BJ (cell line): ENCODE measurements around the gene SELPLG. TPM values are rescaled to one million over a fixed set of nuclear protein-coding genes. Genes with fewer than 3 reads are reported as not detected.
A peak's percentile ranks its signal among the peaks of the same experiment; 100 is the strongest.

Experiments
- CTCF ChIA-PET: fragments of 350-600 bp; formaldehyde crosslinking; extraction: SDS; loops from one replicate; lab custom pipeline; 2021; ENCODE audit warnings: antibody characterized with exemption, inconsistent platforms; lab: Yijun Ruan, JAX
- POLR2A ChIA-PET: fragments of 300-600 bp; sonication (Branson Sonifier 250); formaldehyde crosslinking; extraction: SDS; loops from one replicate; lab custom pipeline; 2021; ENCODE audit warnings: antibody characterized with exemption; lab: Charles Lee
- DNase-seq: peaks from one replicate; pipeline ENCODE4 v3.0.0-alpha.2; 2011; ENCODE audit warnings: low read depth
- H3K27me3 ChIP-seq: 2 replicates; pipeline ENCODE4 v1.6.0; 2011; ENCODE audit warnings: low read length; ENCODE audit not compliant: control insufficient read depth, insufficient read depth
- H3K36me3 ChIP-seq: 2 replicates; pipeline ENCODE4 v1.5.1; 2011; ENCODE audit warnings: low read length; ENCODE audit not compliant: control insufficient read depth, insufficient read depth
- H3K4me3 ChIP-seq: 2 replicates; pipeline ENCODE4 v1.5.1; 2011; ENCODE audit warnings: low read depth, mild to moderate bottlenecking, control low read depth, low read length
- polyA plus RNA-seq: library from polyadenylated mRNA; depleted of rRNA; stranded (reverse); fragments of >200 nt; gene quantifications from 2 replicates; pipeline ENCODE4 v1.2.3, GENCODE V29; 2011
- TF ChIP-seq, protein P1 (sequence below): IDR thresholded peaks from 2 replicates; pipeline ENCODE4 v1.5.1; 2011; ENCODE audit warnings: low read depth, mild to moderate bottlenecking, control low read depth, inconsistent platforms, low read length, moderate library complexity; ENCODE audit not compliant: insufficient read depth

The SELPLG gene
- polyA plus RNA-seq, 1 experiment, result 8.1 TPM

DNA sequence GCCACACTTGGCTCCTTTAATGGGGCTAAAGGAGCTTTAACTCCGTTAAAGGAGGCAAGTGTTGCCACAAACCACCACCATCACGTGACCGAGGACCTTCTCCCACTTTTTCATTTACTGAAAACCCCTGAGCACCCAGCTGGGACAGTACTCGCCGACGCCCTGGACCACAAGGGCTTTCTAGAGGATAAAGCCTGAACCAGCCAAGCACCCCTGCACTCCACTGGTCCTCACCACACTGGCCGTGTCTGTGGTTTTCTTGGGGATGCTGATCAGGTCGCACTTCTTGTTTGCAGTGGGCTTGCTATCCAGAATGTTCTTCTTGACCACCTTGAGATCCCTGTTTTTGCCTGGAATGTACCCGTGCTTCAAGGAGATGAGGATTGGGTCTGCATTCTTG, 14.7 kb upstream of the SELPLG start:
- no peaks in the 10 kb centered on the region for H3K27me3 ChIP-seq
- no peak overlapping the region for H3K4me3 ChIP-seq
- TF ChIP-seq, protein P1, sequence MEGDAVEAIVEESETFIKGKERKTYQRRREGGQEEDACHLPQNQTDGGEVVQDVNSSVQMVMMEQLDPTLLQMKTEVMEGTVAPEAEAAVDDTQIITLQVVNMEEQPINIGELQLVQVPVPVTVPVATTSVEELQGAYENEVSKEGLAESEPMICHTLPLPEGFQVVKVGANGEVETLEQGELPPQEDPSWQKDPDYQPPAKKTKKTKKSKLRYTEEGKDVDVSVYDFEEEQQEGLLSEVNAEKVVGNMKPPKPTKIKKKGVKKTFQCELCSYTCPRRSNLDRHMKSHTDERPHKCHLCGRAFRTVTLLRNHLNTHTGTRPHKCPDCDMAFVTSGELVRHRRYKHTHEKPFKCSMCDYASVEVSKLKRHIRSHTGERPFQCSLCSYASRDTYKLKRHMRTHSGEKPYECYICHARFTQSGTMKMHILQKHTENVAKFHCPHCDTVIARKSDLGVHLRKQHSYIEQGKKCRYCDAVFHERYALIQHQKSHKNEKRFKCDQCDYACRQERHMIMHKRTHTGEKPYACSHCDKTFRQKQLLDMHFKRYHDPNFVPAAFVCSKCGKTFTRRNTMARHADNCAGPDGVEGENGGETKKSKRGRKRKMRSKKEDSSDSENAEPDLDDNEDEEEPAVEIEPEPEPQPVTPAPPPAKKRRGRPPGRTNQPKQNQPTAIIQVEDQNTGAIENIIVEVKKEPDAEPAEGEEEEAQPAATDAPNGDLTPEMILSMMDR, result no peak
- ChIA-PET POLR2A (no interaction called here), CTCF (interaction anchor here (1.0 to 2.4 kb wide), 3 partner anchors 18 to 156 kb away, joined by 3 to 6 read pairs (median 3); no protein-coding TSS in a partner anchor)
- H3K36me3 ChIP-seq, result peaks cover 21% of the 10 kb centered on the region
- no peak for DNase-seq

GRCh38 chr12:108647585-108648287, 14.0 kb upstream of the SELPLG start:
- Histone ChIP-seq H3K4me3 (no peak overlapping the region), H3K36me3 (peaks cover 21% of the 10 kb centered on the region), H3K27me3 (no peaks in the 10 kb centered on the region)
- ChIA-PET POLR2A (no interaction called here), CTCF (interaction anchor here (0.5 to 1.2 kb wide), 6 partner anchors 11 to 157 kb away, joined by 3 to 4 read pairs (median 3); no protein-coding TSS in a partner anchor)
- DNase-seq, result no peak
- TF ChIP-seq, protein P1, result no peak

DNA sequence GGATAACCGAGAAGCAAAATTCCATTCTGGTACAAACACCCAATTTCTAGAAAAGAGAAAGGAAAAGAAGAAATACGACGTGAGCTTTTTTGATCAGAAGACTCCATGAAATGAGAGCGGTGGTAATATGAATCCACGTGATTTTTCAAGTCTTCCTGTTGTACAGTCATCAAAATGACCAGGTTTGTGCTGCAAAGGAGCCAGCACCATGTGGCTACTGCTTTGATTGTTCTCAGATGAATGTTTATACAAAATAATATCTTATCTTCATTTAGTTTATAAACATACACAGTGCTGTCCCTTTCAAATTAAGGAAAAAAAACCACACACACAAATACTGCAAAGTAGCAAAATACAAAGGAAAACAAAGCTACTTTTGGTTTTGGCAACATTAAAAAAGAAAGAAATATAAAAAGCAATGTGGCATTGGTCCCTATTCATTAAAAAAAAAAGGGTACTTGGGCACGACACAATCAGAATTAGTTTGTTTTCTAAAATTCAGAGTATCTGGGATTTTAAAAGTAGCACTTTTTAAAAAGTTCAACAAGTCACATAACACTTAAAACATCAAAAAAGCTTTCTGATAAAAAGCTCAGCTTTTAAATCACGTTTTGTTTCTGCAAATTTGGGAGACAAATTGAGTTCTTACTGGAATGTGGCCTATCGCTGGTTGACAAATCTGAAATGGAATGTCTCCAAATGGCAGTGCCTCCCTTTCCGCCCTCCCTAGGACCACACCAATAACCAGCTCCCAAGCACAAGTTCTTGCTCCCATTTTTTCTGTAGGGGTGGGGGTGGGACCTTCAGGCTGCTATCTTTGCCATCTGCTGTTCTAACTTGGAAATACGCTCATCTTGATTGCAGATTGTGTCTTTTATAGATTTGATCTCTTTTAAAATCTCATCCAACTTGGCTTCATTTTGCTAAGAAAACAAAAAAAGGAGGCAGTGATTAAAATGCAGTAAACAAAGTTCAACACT, 13.2 kb upstream of the SELPLG start:
- DNase-seq, result no peak
- H3K36me3 ChIP-seq, result peaks cover 19% of the 10 kb centered on the region
- TF ChIP-seq, protein P1, result 0 out of 2 replicates have a peak, but pooled peaks have one; percentile 17
- H3K27me3 ChIP-seq, result no peaks in the 10 kb centered on the region
- POLR2A ChIA-PET, result no interaction called here
- no peak overlapping the region for H3K4me3 ChIP-seq
- CTCF ChIA-PET, result interaction anchor here (0.5 to 1.2 kb wide), 7 partner anchors 10 to 399 kb away, joined by 3 to 4 read pairs (median 3); no protein-coding TSS in a partner anchor

- H3K4me3 ChIP-seq, result no peak overlapping the region
- DNase-seq, result no peak
- ChIA-PET POLR2A (no interaction called here), CTCF (no interaction called here)
- H3K36me3 ChIP-seq, result peaks cover 19% of the 10 kb centered on the region
- TF ChIP-seq, protein P1, result no peak
- no peaks in the 10 kb centered on the region for H3K27me3 ChIP-seq
Measured at GRCh38 chr12:108645686-108646599, 12.2 kb upstream of the SELPLG start.
